HL-60 (cell line): ENCODE results near the gene MAP4K2.

ENCODE experiments used
- DNase-seq, 2 experiments: peaks; one replicate each; pipeline ENCODE4 v3.0.0-alpha.2; 2010 to 2020; ENCODE audit warnings: low read depth in 1 of 2, low spot score in 1 of 2
- H3K27ac ChIP-seq: fragments of 250-450 bp; sonication (Bioruptor Pico); replicated peaks from 2 replicates; pipeline ENCODE4 v1.5.1; 2020; ENCODE audit warnings: mild to moderate bottlenecking, moderate library complexity
- H3K27me3 ChIP-seq: fragments of 250-450 bp; sonication (Bioruptor Pico); 2 replicates; pipeline ENCODE4 v1.5.1; 2021; ENCODE audit warnings: mild to moderate bottlenecking, moderate library complexity; ENCODE audit not compliant: insufficient read depth, poor library complexity, severe bottlenecking
- H3K4me3 ChIP-seq: replicated peaks from 2 replicates; pipeline ENCODE4 v1.5.1; 2011; ENCODE audit warnings: mild to moderate bottlenecking, control low read depth, low read length; ENCODE audit not compliant: insufficient read depth
- CTCF ChIP-seq: IDR thresholded peaks from one replicate; pipeline ENCODE4 v1.5.1; 2011; ENCODE audit warnings: low read length, control low read depth, inconsistent platforms; ENCODE audit not compliant: insufficient read depth
- GABPA ChIP-seq: IDR thresholded peaks from 2 replicates; pipeline ENCODE4 v1.6.1; 2012; ENCODE audit warnings: low read depth
- POLR2AphosphoS5 ChIP-seq: IDR thresholded peaks from 2 replicates; pipeline ENCODE4 v1.6.1; 2012; ENCODE audit warnings: low read depth
- REST ChIP-seq: IDR thresholded peaks from 2 replicates; pipeline ENCODE4 v1.6.1; 2012; ENCODE audit warnings: low read depth; ENCODE audit not compliant: insufficient replicate concordance
- SPI1 ChIP-seq: IDR thresholded peaks from 2 replicates; pipeline ENCODE4 v1.6.1; 2012; ENCODE audit warnings: low read depth, mild to moderate bottlenecking, borderline replicate concordance

The MAP4K2 gene

GRCh38 chr11:64790205-64791095, 12.6 kb downstream of the MAP4K2 start:
- TF ChIP-seq POLR2AphosphoS5 (no peak), SPI1 (no peak), REST (no peak), GABPA (no peak), CTCF (no peak)

GRCh38 chr11:64789331-64790204, 13.4 kb downstream of the MAP4K2 start:
- no peak for TF ChIP-seq SPI1
- TF ChIP-seq REST, result no peak
- no peak for TF ChIP-seq POLR2AphosphoS5
- no peak for TF ChIP-seq GABPA
- no peak for TF ChIP-seq CTCF
- no peak for DNase-seq
- Histone ChIP-seq H3K27ac (no peak overlapping the region), H3K27me3 (no peaks in the 10 kb centered on the region), H3K4me3 (no peak overlapping the region)

More at GRCh38 chr11:64790205-64791095, 12.6 kb downstream of the MAP4K2 start:
- DNase-seq, result no peak
- Histone ChIP-seq H3K27me3 (no peaks in the 10 kb centered on the region), H3K27ac (no peak overlapping the region), H3K4me3 (no peak overlapping the region)

GRCh38 chr11:64788321-64789215, 14.4 kb downstream of the MAP4K2 start:
- no peak overlapping the region for H3K4me3 ChIP-seq
- H3K27me3 ChIP-seq, result no peaks in the 10 kb centered on the region
- no peak overlapping the region for H3K27ac ChIP-seq
- TF ChIP-seq POLR2AphosphoS5 (no peak), GABPA (no peak), REST (no peak), SPI1 (no peak), CTCF (no peak)
- no peak for DNase-seq
